WTC11 (cell line): ENCODE measurements around the gene WDR19.

ENCODE experiments used
- CREB1 ChIP-seq: sonication (generic); formaldehyde crosslinking; IDR thresholded peaks from 2 replicates; pipeline ENCODE4 v1.8.0; 2023; ENCODE audit warnings: mild to moderate bottlenecking, missing genetic modification reagents
- ELF4 ChIP-seq: sonication (generic); formaldehyde crosslinking; IDR thresholded peaks from 2 replicates; pipeline ENCODE4 v1.8.1; 2022; ENCODE audit warnings: low read depth, mild to moderate bottlenecking, moderate library complexity, missing genetic modification reagents
- ETV6 ChIP-seq: sonication (generic); formaldehyde crosslinking; IDR thresholded peaks from 2 replicates; pipeline ENCODE4 v1.8.1; 2022; ENCODE audit warnings: mild to moderate bottlenecking, missing genetic modification reagents
- NFYB ChIP-seq: sonication (generic); formaldehyde crosslinking; conservative IDR thresholded peaks from 2 replicates; pipeline ENCODE4 v1.8.0; 2022; ENCODE audit warnings: low read depth, missing genetic modification reagents
- ZNF121 ChIP-seq: sonication (generic); formaldehyde crosslinking; IDR thresholded peaks from 2 replicates; pipeline ENCODE4 v1.8.0; 2023; ENCODE audit warnings: missing genetic modification reagents
- TF ChIP-seq, protein P1 (sequence below): fragments of 200-600 bp; IDR thresholded peaks from 2 replicates; pipeline ENCODE4 v1.8.0; 2022; ENCODE audit warnings: antibody characterized with exemption
- TF ChIP-seq, protein P2 (sequence below): sonication (generic); formaldehyde crosslinking; IDR thresholded peaks from 2 replicates; pipeline ENCODE4 v1.8.0; 2022; ENCODE audit warnings: mild to moderate bottlenecking, missing genetic modification reagents
- TF ChIP-seq, protein P3 (sequence below): sonication (generic); formaldehyde crosslinking; IDR thresholded peaks from 2 replicates; pipeline ENCODE4 v1.8.0; 2022; ENCODE audit warnings: mild to moderate bottlenecking, missing genetic modification reagents
- TF ChIP-seq, protein P4 (sequence below): fragments of 250-450 bp; sonication (Bioruptor Pico); conservative IDR thresholded peaks from 2 replicates; pipeline ENCODE4 v1.9.0; 2021; ENCODE audit warnings: mild to moderate bottlenecking
- TF ChIP-seq, protein P5 (sequence below): sonication (generic); formaldehyde crosslinking; IDR thresholded peaks from 2 replicates; pipeline ENCODE4 v1.8.1; 2023; ENCODE audit warnings: mild to moderate bottlenecking, missing genetic modification reagents, moderate library complexity
- TF ChIP-seq, protein P6 (sequence below): sonication (generic); formaldehyde crosslinking; IDR thresholded peaks from 2 replicates; pipeline ENCODE4 v1.8.1; 2022; ENCODE audit warnings: mild to moderate bottlenecking, moderate library complexity, missing genetic modification reagents

DNA sequence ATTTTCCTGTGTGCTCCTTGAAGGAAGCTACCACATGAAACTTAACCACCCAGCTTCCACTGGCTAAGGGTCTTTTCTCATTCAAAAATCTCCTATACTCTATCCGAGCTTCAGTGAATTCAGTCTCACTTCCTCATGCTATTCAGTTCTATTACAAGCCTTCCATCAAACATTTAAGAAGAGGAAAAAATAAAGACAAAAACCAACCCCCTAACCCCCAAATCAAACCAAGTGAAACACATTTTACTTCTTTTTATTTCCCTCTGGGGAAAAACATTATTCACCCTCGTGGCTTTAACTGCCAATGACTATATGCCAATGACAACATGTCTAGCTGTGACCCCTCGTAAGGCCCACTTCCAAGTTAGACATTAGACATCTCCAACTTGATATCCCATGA is 16.2 kb upstream of the WDR19 start:
- TF ChIP-seq, protein P1, sequence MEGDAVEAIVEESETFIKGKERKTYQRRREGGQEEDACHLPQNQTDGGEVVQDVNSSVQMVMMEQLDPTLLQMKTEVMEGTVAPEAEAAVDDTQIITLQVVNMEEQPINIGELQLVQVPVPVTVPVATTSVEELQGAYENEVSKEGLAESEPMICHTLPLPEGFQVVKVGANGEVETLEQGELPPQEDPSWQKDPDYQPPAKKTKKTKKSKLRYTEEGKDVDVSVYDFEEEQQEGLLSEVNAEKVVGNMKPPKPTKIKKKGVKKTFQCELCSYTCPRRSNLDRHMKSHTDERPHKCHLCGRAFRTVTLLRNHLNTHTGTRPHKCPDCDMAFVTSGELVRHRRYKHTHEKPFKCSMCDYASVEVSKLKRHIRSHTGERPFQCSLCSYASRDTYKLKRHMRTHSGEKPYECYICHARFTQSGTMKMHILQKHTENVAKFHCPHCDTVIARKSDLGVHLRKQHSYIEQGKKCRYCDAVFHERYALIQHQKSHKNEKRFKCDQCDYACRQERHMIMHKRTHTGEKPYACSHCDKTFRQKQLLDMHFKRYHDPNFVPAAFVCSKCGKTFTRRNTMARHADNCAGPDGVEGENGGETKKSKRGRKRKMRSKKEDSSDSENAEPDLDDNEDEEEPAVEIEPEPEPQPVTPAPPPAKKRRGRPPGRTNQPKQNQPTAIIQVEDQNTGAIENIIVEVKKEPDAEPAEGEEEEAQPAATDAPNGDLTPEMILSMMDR: no peak
- TF ChIP-seq ZNF121 (no peak), ETV6 (CRISPR knock-in tag) (no peak), CREB1 (CRISPR knock-in tag) (no peak), NFYB (CRISPR knock-in tag) (no peak), ELF4 (CRISPR knock-in tag) (no peak)
- TF ChIP-seq, protein P2, sequence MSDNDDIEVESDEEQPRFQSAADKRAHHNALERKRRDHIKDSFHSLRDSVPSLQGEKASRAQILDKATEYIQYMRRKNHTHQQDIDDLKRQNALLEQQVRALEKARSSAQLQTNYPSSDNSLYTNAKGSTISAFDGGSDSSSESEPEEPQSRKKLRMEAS: no peak
- TF ChIP-seq, protein P3, sequence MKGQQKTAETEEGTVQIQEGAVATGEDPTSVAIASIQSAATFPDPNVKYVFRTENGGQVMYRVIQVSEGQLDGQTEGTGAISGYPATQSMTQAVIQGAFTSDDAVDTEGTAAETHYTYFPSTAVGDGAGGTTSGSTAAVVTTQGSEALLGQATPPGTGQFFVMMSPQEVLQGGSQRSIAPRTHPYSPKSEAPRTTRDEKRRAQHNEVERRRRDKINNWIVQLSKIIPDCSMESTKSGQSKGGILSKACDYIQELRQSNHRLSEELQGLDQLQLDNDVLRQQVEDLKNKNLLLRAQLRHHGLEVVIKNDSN (CRISPR knock-in tag): no peak
- TF ChIP-seq, protein P4, sequence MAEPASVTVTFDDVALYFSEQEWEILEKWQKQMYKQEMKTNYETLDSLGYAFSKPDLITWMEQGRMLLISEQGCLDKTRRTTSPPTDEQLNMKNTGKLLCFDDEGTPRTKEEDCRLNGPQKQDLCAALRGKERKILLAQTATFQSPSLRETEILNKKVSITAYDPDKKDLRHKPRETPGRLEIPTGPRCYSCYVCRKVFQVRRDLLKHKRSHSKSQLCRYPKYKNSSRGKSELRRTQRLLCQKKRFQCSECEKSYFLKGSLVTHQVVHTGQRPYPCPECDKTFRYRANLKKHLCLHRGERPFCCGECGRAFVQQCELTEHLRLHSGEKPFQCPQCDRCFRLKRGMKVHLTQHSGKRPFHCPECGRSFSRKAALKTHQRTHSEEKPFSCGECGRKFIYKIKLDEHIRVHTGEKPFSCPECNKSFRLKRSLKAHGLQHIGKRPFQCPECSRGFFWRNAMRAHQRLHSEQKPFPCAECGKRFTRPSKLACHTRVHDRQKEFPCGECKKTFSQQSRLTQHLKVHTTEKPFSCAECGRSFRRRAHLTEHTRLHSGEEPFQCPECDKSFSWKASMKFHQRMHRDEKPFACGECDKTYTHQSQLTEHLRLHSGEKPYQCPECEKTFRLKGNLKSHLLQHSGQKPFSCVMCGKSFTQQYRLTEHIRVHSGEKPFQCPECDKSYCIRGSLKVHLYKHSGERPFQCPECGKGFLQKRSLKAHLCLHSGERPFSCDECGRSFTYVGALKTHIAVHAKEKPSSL (CRISPR knock-in tag): no peak
- TF ChIP-seq, protein P5, sequence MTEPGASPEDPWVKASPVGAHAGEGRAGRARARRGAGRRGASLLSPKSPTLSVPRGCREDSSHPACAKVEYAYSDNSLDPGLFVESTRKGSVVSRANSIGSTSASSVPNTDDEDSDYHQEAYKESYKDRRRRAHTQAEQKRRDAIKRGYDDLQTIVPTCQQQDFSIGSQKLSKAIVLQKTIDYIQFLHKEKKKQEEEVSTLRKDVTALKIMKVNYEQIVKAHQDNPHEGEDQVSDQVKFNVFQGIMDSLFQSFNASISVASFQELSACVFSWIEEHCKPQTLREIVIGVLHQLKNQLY (CRISPR knock-in tag): no peak
- TF ChIP-seq, protein P6, sequence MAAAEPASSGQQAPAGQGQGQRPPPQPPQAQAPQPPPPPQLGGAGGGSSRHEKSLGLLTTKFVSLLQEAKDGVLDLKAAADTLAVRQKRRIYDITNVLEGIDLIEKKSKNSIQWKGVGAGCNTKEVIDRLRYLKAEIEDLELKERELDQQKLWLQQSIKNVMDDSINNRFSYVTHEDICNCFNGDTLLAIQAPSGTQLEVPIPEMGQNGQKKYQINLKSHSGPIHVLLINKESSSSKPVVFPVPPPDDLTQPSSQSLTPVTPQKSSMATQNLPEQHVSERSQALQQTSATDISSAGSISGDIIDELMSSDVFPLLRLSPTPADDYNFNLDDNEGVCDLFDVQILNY: no peak
